PC-9 (cell line): ENCODE data around the gene PTPN1. TPM values are rescaled to one million over a fixed set of nuclear protein-coding genes. Genes with fewer than 3 reads are reported as not detected.

Source experiments
- BruUV-seq: library from RNA; stranded (reverse); fragments of 400-500 nt; replicated peaks from 2 replicates; lab custom pipeline; 2021; lab: Mats Ljungman, UMichigan
- CTCF ChIA-PET: fragments of 300-600 bp; sonication (Branson Sonifier 250); formaldehyde crosslinking; loops from one replicate; lab custom pipeline; 2022; ENCODE audit warnings: antibody characterized with exemption; lab: Charles Lee
- POLR2A ChIA-PET: fragments of 300-600 bp; sonication (Branson Sonifier 250); formaldehyde crosslinking; loops from one replicate; lab custom pipeline; 2022; ENCODE audit warnings: antibody characterized with exemption; ENCODE audit not compliant: unreplicated experiment; lab: Charles Lee
- DNase-seq, 2 experiments: peaks; one replicate each; pipeline versions ENCODE4 v3.0.0 to v3.0.0-alpha.2; 2015 to 2022; ENCODE audit warnings: mixed read lengths in 1 of 2
- H2AFZ ChIP-seq: fragments of 200-600 bp; sonication (generic); 2 replicates; pipeline ENCODE4 v1.8.1; 2017; ENCODE audit warnings: antibody characterized with exemption
- H3F3A ChIP-seq: fragments of 200-600 bp; sonication (generic); 2 replicates; pipeline ENCODE4 v1.8.1; 2017; ENCODE audit warnings: antibody characterized with exemption, mild to moderate bottlenecking, low read depth; ENCODE audit not compliant: insufficient read depth
- H3K27ac ChIP-seq: fragments of 200-600 bp; sonication (generic); 2 replicates; pipeline ENCODE4 v1.6.1; 2016; ENCODE audit warnings: mixed run types
- H3K27me3 ChIP-seq: fragments of 200-600 bp; sonication (generic); 2 replicates; pipeline ENCODE4 v1.6.1; 2016; ENCODE audit warnings: low read depth, mixed run types; ENCODE audit not compliant: insufficient read depth
- H3K36me3 ChIP-seq: fragments of 200-600 bp; sonication (generic); 2 replicates; pipeline ENCODE4 v1.6.1; 2016; ENCODE audit warnings: low read depth, mixed run types
- H3K4me1 ChIP-seq: fragments of 200-600 bp; sonication (generic); replicated peaks from 2 replicates; pipeline ENCODE4 v1.6.1; 2016; ENCODE audit warnings: mixed run types; ENCODE audit not compliant: insufficient read depth
- H3K4me2 ChIP-seq: fragments of 200-600 bp; sonication (generic); 2 replicates; pipeline ENCODE4 v1.6.1; 2017; ENCODE audit warnings: mixed run types
- H3K4me3 ChIP-seq: fragments of 200-600 bp; sonication (generic); 2 replicates; pipeline ENCODE4 v1.6.1; 2016; ENCODE audit warnings: mixed run types
- H3K79me2 ChIP-seq: fragments of 200-600 bp; sonication (generic); 2 replicates; pipeline ENCODE4 v1.6.1; 2017; ENCODE audit warnings: low read depth, mixed run types
- H3K9me2 ChIP-seq: fragments of 200-600 bp; sonication (generic); 2 replicates; pipeline ENCODE4 v1.8.1; 2017; ENCODE audit warnings: mild to moderate bottlenecking; ENCODE audit not compliant: insufficient read depth
- H3K9me3 ChIP-seq: fragments of 200-600 bp; sonication (generic); 2 replicates; pipeline ENCODE4 v1.8.1; 2016; ENCODE audit warnings: low read depth; ENCODE audit not compliant: insufficient read depth
- H4K20me1 ChIP-seq: fragments of 200-600 bp; sonication (generic); 2 replicates; pipeline ENCODE4 v1.8.1; 2017; ENCODE audit not compliant: insufficient read depth
- EZH2 ChIP-seq: fragments of 200-600 bp; sonication (generic); IDR thresholded peaks from 2 replicates; pipeline ENCODE4 v1.8.0; 2017; ENCODE audit warnings: antibody characterized with exemption, low read depth
- intact Hi-C: fragments of 100-400 bp; cut with micrococcal nuclease; formaldehyde crosslinking; loops from one replicate; pipeline ENCODE4 v1.10.0; 2022; ENCODE audit not compliant: unreplicated experiment
- total RNA-seq: library from RNA; stranded (reverse); gene quantifications from 2 replicates; pipeline ENCODE4 v1.2.3, GENCODE V29; 2021
- TF ChIP-seq, protein P1 (sequence below): fragments of 200-600 bp; sonication (generic); conservative IDR thresholded peaks from 2 replicates; pipeline ENCODE4 v1.6.1; 2017; ENCODE audit warnings: mixed run types, antibody characterized with exemption, mild to moderate bottlenecking, moderate library complexity

The PTPN1 gene
- total RNA-seq, 1 experiment from 2014 or later: 59.8 TPM

DNA sequence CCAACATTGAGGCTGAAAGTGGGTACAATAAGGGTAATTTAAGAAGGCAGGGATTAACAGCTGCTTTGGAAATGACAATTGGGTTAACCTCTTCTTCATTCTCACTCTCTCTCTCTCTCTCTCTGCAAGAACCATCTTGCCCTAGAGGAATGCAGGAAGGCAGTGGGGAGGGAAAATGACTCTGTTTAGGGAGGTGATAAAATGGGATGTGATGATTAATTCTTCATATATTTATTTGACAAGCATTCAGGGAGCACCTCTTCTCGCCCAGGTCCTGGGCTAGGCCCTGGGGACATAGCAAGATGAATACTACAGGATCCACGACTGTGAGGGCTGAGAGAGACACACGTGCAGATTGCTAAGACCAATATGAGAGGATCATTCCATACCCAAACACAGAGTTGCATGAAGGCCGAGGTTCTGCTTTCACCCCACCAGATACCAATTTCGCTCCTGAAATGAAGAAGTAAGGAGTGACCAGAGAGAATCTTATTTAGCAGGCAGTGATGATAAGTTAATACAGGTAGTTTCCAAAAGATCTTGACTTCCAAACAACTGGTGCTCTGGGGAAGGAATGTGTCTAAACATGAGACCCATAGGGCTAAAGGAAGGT is 13.3 kb upstream of the PTPN1 start:
- peaks cover 32% of the 10 kb centered on the region for H3K4me1 ChIP-seq
- peak overlapping the region; percentile 40 for H2AFZ ChIP-seq
- peak overlapping the region; percentile 32 for H3K4me2 ChIP-seq
- peaks cover 41% of the 10 kb centered on the region for H3F3A ChIP-seq
- no peaks in the 10 kb centered on the region for H3K36me3 ChIP-seq
- ChIA-PET POLR2A (no interaction called here), CTCF (no interaction called here)
- no peaks in the 10 kb centered on the region for H3K79me2 ChIP-seq
- intact Hi-C loops: no loop called here
- no TSS peak for BruUV-seq
- H3K27me3 ChIP-seq: no peaks in the 10 kb centered on the region
- peak overlapping the region; percentile 64 for H3K27ac ChIP-seq
- no peak for TF ChIP-seq EZH2
- TF ChIP-seq, protein P1, sequence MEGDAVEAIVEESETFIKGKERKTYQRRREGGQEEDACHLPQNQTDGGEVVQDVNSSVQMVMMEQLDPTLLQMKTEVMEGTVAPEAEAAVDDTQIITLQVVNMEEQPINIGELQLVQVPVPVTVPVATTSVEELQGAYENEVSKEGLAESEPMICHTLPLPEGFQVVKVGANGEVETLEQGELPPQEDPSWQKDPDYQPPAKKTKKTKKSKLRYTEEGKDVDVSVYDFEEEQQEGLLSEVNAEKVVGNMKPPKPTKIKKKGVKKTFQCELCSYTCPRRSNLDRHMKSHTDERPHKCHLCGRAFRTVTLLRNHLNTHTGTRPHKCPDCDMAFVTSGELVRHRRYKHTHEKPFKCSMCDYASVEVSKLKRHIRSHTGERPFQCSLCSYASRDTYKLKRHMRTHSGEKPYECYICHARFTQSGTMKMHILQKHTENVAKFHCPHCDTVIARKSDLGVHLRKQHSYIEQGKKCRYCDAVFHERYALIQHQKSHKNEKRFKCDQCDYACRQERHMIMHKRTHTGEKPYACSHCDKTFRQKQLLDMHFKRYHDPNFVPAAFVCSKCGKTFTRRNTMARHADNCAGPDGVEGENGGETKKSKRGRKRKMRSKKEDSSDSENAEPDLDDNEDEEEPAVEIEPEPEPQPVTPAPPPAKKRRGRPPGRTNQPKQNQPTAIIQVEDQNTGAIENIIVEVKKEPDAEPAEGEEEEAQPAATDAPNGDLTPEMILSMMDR: no peak
- no peaks in the 10 kb centered on the region for H3K9me2 ChIP-seq
- no peaks in the 10 kb centered on the region for H3K9me3 ChIP-seq
- peak; percentile 48 to 87 for DNase-seq
- no peaks in the 10 kb centered on the region for H4K20me1 ChIP-seq
- no peak overlapping the region for H3K4me3 ChIP-seq

DNA sequence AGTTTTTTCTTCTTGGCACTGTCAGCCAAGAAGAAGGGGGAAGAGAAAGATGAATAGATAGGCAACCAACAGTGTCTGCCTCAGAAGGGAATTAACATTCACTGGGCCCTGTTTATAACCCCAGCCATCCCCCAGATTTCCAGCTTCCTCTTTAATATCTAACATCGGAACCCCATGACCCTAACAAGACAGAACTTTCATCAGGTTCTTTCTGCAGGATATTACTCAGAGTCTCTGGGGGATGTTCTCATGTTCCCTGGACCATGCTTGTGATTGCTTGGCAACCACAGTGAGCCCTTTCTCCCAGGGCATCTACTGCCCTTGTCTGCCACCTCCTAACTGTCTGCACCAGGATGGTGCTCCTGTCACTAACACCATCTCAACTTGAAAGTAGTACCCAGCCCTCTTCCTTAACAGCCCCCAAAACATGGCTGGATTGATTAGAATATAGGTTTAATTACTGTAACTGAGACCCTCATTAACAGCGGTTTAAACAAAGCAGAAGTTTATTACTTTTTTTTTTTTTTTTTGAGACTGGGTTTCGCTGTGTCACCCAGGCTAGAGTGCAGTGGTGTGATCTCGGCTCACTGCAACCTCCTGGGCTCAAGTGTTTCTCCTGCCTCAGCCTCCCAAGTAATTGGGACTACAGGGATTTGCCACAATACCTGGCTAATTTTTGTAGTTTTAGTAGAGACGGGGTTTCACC is 12.0 kb upstream of the PTPN1 start:
- H3K9me2 ChIP-seq: no peaks in the 10 kb centered on the region
- POLR2A ChIA-PET: no interaction called here
- intact Hi-C loops: no loop called here
- peaks cover 34% of the 10 kb centered on the region for H3F3A ChIP-seq
- H2AFZ ChIP-seq: no peak overlapping the region
- H3K4me3 ChIP-seq: no peak overlapping the region
- no peaks in the 10 kb centered on the region for H3K36me3 ChIP-seq
- TF ChIP-seq, protein P1: no peak
- TF ChIP-seq EZH2: no peak
- H3K27me3 ChIP-seq: no peaks in the 10 kb centered on the region
- CTCF ChIA-PET: no interaction called here
- no TSS peak for BruUV-seq
- H3K27ac ChIP-seq: no peak overlapping the region
- no peak for DNase-seq
- no peaks in the 10 kb centered on the region for H3K79me2 ChIP-seq
- no peak overlapping the region for H3K4me2 ChIP-seq
- H3K9me3 ChIP-seq: no peaks in the 10 kb centered on the region
- no peaks in the 10 kb centered on the region for H4K20me1 ChIP-seq
- H3K4me1 ChIP-seq: peaks cover 22% of the 10 kb centered on the region

DNA sequence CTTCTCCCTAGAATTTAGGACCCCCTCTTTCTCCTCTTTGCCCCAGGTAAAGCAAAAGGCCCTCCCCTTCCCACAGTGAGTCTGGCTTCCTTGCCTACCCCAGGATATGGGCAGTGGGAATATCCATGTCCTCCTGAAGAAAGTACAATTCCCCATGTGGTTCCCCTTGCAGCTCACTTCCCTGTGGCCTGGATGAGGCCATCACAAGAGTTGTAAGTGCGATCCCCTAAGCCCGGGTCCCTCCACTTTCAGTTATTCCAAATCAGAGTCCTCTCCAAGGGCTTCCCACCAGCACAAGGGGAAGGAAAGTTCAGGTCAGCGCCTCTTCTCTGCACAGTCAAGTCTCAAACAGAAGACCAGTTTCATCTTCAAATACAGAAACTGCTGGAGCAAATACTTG is 10.2 kb upstream of the PTPN1 start:
- Histone ChIP-seq H3K4me1 (peaks cover 15% of the 10 kb centered on the region), H3K4me2 (no peak overlapping the region), H2AFZ (no peak overlapping the region), H3F3A (peaks cover 21% of the 10 kb centered on the region), H4K20me1 (no peaks in the 10 kb centered on the region), H3K79me2 (no peaks in the 10 kb centered on the region), H3K36me3 (no peaks in the 10 kb centered on the region), H3K9me3 (no peaks in the 10 kb centered on the region), H3K4me3 (no peak overlapping the region), H3K27ac (no peak overlapping the region), H3K27me3 (no peaks in the 10 kb centered on the region), H3K9me2 (no peaks in the 10 kb centered on the region)
- POLR2A ChIA-PET: no interaction called here
- TF ChIP-seq EZH2: no peak
- TF ChIP-seq, protein P1: no peak
- intact Hi-C loops: no loop called here
- no peak for DNase-seq
- CTCF ChIA-PET: no interaction called here
- BruUV-seq: no TSS peak
